NOMO-1 treated with dmso at 0.1 percent for 144 hours (cell line): ENCODE measurements around the gene ZFAND6.

Source experiments
- DNase-seq: peaks from one replicate; lab custom pipeline; 2025; ENCODE audit not compliant: unreplicated experiment; lab: John Stamatoyannopoulos, UW

ZFAND6 gene

GRCh38 chr15:80049046-80049445 is 10.4 kb upstream of the ZFAND6 start:
- no peak for DNase-seq

- no peak for DNase-seq
Measured at GRCh38 chr15:80052597-80053304, 6.7 kb upstream of the ZFAND6 start.

GRCh38 chr15:80055933-80056332 is 3.5 kb upstream of the ZFAND6 start:
- DNase-seq, result no peak

GRCh38 chr15:80058044-80058443 is 1.4 kb upstream of the ZFAND6 start:
- DNase-seq, result no peak

GRCh38 chr15:80059786-80060355 is 395 bp downstream of the ZFAND6 start:
- DNase-seq, result peak; percentile 51

- DNase-seq, result peak; percentile 48
Measured at GRCh38 chr15:80060356-80061006, 1.0 kb downstream of the ZFAND6 start.

GRCh38 chr15:80061582-80061981 is 2.1 kb downstream of the ZFAND6 start:
- DNase-seq, result no peak

GRCh38 chr15:80066912-80067311 is 7.4 kb downstream of the ZFAND6 start:
- DNase-seq, result no peak

GRCh38 chr15:80068578-80068977 is 9.1 kb downstream of the ZFAND6 start:
- no peak for DNase-seq

- DNase-seq, result no peak
Measured at GRCh38 chr15:80070840-80071239, 11.4 kb downstream of the ZFAND6 start.

- no peak for DNase-seq
Measured at GRCh38 chr15:80071652-80072051, 12.2 kb downstream of the ZFAND6 start.

- DNase-seq, result peak; percentile 80
Measured at GRCh38 chr15:80072285-80072994, 13.0 kb downstream of the ZFAND6 start.

GRCh38 chr15:80073197-80073596 is 13.7 kb downstream of the ZFAND6 start:
- no peak for DNase-seq

- no peak for DNase-seq
Measured at GRCh38 chr15:80076321-80077318, 17.1 kb downstream of the ZFAND6 start.

- DNase-seq, result peak; percentile 55
Measured at GRCh38 chr15:80081390-80081789, 21.9 kb downstream of the ZFAND6 start.

- no peak for DNase-seq
Measured at GRCh38 chr15:80087104-80087503, 27.6 kb downstream of the ZFAND6 start.

GRCh38 chr15:80090041-80090440 is 30.6 kb downstream of the ZFAND6 start:
- DNase-seq, result no peak

- no peak for DNase-seq
Measured at GRCh38 chr15:80090879-80091503, 31.5 kb downstream of the ZFAND6 start.

- DNase-seq, result no peak
Measured at GRCh38 chr15:80093854-80094418, 34.5 kb downstream of the ZFAND6 start.

- no peak for DNase-seq
Measured at GRCh38 chr15:80095511-80095910, 36.0 kb downstream of the ZFAND6 start.
